ENCODE results near the gene CIC.
"Not testable (repeated sequence)": the region's sequence is repeated elsewhere in the genome, so short reads cannot be mapped to it uniquely, and the experiment has no call there.

CIC gene

GRCh38 chr19:42328106-42328505 lies 59.1 kb downstream of the CIC start:
- in situ Hi-C loops (cut with HindIII; ENCODE audit: low sequenced_read_pairs): no loop called here

GRCh38 chr19:42328854-42329253 lies 59.8 kb downstream of the CIC start:
- in situ Hi-C loops (cut with HindIII; ENCODE audit: low sequenced_read_pairs): no loop called here

GRCh38 chr19:42330241-42330711 lies 61.2 kb downstream of the CIC start:
- in situ Hi-C loops (cut with HindIII; ENCODE audit: low sequenced_read_pairs): no loop called here

GRCh38 chr19:42331333-42331732 lies 62.3 kb downstream of the CIC start:
- in situ Hi-C loops (cut with HindIII; ENCODE audit: low sequenced_read_pairs): not testable (repeated sequence)

GRCh38 chr19:42332059-42332458 lies 63.0 kb downstream of the CIC start:
- in situ Hi-C loops (cut with HindIII; ENCODE audit: low sequenced_read_pairs): no loop called here

GRCh38 chr19:42333018-42333417 lies 64.0 kb downstream of the CIC start:
- in situ Hi-C loops (cut with HindIII; ENCODE audit: low sequenced_read_pairs): no loop called here

- in situ Hi-C loops (cut with HindIII; ENCODE audit: low sequenced_read_pairs): no loop called here
These were observed 65.1 kb downstream of the CIC start for GRCh38 chr19:42333975-42334696.

- in situ Hi-C loops (cut with HindIII; ENCODE audit: low sequenced_read_pairs): no loop called here
These were observed 65.8 kb downstream of the CIC start for GRCh38 chr19:42334697-42335373.

- in situ Hi-C loops (cut with HindIII; ENCODE audit: low sequenced_read_pairs): no loop called here
These were observed 66.4 kb downstream of the CIC start for GRCh38 chr19:42335374-42335936.

GRCh38 chr19:42335971-42336370 lies 66.9 kb downstream of the CIC start:
- in situ Hi-C loops (cut with HindIII; ENCODE audit: low sequenced_read_pairs): no loop called here

- in situ Hi-C loops (cut with HindIII; ENCODE audit: low sequenced_read_pairs): not testable (repeated sequence)
These were observed 70.2 kb downstream of the CIC start for GRCh38 chr19:42339126-42339860.

GRCh38 chr19:42339922-42340321 lies 70.9 kb downstream of the CIC start:
- in situ Hi-C loops (cut with HindIII; ENCODE audit: low sequenced_read_pairs): not testable (repeated sequence)

- in situ Hi-C loops (cut with HindIII; ENCODE audit: low sequenced_read_pairs): no loop called here
These were observed 74.5 kb downstream of the CIC start for GRCh38 chr19:42343344-42344110.

- in situ Hi-C loops (cut with HindIII; ENCODE audit: low sequenced_read_pairs): no loop called here
These were observed 75.4 kb downstream of the CIC start for GRCh38 chr19:42344336-42344893.

Data from DLD1 (cell line).